C4-2B (cell line): ENCODE results near the gene TMF1.

Source experiments
- H3K27ac ChIP-seq: fragments of 450-650 bp; 2 replicates; pipeline ENCODE4 v1.5.1; 2017
- ZFX ChIP-seq: fragments of 450-650 bp; IDR thresholded peaks from 2 replicates; pipeline ENCODE4 v1.6.1; 2017
- TF ChIP-seq, protein P1 (sequence below): fragments of 450-650 bp; conservative IDR thresholded peaks from 2 replicates; pipeline ENCODE4 v1.5.1; 2017; ENCODE audit warnings: mild to moderate bottlenecking

Gene TMF1

DNA sequence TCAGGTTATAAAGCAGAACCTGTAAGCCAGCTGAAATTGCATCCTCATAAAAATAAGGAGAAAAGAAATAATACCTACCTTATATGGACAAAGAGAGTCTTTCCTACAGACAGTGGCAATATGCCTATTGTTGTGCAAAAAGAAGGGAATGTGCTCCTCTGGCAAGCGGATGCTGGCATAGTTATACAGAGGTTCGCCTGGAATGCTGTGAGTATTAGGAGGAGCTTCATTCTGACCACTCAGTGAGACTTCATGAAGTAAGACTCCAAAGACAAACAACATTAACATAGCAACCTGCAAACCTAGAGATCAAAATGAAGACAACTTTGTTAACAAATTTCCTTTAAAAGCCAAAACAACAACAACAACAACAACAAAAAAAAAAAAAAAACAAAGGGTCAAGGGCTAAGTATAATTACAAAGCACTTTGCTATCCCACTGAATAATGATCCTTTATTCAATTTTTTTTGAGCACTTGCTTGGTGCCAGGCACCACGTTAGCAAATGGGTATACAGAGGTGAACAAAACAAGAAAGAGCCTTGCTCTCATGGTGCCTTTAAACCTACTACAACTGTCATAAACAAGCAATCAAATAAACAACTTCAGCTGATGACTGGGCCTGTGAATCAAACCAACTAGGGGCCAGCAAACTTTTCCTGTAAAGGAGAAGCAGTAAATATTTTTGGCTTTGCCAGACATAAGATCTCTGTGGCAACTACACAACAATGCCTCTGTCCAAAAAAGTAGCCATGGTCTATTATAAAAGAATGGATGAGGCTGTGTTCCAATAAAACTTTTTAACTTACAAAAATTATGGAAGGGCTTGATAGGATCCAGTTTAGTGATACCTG, 42.3 kb downstream of the TMF1 start:
- TF ChIP-seq, protein P1, sequence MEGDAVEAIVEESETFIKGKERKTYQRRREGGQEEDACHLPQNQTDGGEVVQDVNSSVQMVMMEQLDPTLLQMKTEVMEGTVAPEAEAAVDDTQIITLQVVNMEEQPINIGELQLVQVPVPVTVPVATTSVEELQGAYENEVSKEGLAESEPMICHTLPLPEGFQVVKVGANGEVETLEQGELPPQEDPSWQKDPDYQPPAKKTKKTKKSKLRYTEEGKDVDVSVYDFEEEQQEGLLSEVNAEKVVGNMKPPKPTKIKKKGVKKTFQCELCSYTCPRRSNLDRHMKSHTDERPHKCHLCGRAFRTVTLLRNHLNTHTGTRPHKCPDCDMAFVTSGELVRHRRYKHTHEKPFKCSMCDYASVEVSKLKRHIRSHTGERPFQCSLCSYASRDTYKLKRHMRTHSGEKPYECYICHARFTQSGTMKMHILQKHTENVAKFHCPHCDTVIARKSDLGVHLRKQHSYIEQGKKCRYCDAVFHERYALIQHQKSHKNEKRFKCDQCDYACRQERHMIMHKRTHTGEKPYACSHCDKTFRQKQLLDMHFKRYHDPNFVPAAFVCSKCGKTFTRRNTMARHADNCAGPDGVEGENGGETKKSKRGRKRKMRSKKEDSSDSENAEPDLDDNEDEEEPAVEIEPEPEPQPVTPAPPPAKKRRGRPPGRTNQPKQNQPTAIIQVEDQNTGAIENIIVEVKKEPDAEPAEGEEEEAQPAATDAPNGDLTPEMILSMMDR = no peak
- no peak for TF ChIP-seq ZFX
- no peak overlapping the region for H3K27ac ChIP-seq

DNA sequence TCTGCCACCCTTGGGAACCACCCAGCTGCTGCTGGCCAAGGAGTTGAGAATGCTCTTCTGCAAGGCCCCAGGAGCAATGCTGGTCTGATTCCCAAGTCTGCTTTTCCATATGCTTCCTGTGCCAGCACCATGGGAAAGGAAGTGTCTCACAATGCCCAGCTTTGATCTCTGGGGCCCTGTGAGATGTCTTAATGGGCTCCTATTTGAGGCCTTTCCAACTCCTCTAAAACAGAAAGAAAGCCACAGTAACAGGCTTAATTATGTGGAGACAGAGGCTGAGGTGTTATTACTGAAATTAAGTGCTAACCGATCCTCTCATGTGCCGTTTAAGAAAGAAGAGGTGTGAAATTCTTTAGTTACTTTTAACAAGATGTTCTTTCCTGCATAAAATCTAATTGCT, 43.2 kb downstream of the TMF1 start:
- no peak overlapping the region for H3K27ac ChIP-seq
- TF ChIP-seq, protein P1 = no peak
- TF ChIP-seq ZFX = no peak

DNA sequence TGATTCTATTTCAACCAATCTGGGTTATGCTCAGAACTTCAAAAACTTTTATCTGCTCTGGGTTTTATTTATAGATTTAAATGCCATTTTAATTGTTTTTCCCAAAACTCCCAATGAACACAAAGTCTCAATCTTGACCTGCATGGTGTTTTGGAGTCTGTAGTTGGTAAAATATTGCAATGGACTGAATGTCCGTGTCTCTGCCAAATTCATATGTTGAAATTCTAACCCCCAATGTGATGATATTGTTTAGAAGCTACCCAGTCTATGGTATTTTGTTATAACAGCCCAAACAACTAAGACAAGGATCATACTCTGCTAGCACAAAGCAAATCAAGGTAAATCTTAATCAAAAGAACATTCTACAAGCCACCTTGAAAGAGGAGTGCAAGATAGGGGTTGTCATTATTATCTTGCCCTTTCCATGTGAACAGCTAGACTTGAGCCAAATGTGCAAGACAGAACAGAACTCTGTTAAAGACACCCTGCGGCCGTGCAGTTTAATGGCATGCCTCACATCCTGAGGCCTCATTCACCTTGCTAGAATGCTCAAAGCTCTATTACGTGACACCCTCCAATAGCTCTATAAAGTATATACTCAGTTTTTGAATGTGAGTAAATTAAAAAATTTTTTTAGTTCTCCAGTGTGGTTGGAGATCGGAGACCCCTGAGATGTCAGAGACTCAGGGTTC, 46.2 kb downstream of the TMF1 start:
- no peak for TF ChIP-seq ZFX
- TF ChIP-seq, protein P1 = no peak
- H3K27ac ChIP-seq = no peak overlapping the region

DNA sequence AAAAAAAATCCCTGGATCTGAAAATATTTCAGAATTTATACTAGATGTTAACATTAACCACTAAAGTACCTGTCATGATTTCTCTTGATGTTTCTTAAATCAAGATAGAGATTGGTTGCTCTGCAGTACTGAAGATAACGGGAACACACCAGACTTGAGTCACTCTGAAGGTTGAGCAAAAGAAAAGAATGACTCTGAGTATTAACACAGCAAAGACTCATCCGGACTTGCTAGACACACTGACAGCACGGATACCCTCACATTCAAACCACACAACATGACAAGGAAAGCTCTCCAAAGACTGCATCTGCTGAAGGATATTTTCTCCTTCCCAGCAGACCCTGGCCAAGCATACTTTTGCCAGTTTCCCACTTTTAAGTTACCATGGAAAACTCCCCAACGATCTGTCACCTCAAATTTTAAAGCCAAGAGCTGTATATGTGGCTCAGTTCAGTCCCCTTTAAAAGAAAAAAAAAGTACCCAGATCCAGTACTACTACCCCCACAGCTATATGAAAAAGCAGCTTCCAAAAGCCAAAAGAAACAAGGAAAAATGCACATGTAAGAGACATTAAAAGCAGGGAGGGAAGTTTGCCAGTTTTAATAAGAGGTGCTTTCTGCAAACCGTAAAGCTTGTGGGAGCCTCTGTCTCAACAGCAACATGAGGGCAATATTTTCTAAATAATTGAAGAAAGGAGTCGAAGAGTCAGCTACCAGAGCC, 46.9 kb downstream of the TMF1 start:
- H3K27ac ChIP-seq = no peak overlapping the region
- TF ChIP-seq, protein P1 = no peak
- TF ChIP-seq ZFX = no peak

DNA sequence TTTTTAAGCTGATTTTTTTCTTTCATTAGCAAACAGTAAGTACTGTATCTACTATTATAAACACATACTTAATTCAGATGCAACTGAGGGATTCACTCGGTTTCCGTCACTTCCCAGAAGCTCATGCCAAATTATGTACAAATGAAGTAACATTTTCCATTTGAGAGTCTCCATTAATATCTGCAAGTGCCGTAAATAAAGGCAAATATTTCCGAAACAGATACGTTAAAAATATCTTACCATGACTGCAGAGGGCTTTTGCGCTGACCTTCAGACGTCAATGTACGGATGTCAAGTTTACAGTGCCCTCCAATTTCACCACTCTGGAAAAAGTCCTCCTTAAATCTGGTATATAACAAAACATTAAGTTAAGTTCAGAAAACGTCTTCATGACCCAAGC, 48.0 kb downstream of the TMF1 start:
- TF ChIP-seq ZFX = no peak
- TF ChIP-seq, protein P1 = no peak
- no peak overlapping the region for H3K27ac ChIP-seq

DNA sequence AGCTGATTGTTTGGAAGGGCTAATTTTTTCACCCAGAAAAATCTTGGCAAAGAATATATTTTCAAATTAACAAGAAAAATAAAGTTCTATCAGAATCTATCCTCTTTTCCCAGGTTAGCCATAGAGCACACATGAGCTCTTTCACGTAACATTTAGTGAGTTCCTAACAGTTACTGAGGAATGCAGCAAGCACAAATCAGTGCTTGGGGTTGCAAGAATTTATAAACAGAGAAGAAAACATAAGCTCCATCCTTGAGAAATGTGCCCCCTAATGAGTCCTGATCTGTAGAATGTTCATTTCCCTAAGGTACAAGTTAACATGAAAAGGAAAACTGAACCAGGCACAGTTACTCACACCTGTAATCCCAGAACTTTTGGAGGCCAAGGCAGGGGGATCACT, 52.5 kb downstream of the TMF1 start:
- no peak overlapping the region for H3K27ac ChIP-seq
- TF ChIP-seq, protein P1 = no peak
- TF ChIP-seq ZFX = no peak

DNA sequence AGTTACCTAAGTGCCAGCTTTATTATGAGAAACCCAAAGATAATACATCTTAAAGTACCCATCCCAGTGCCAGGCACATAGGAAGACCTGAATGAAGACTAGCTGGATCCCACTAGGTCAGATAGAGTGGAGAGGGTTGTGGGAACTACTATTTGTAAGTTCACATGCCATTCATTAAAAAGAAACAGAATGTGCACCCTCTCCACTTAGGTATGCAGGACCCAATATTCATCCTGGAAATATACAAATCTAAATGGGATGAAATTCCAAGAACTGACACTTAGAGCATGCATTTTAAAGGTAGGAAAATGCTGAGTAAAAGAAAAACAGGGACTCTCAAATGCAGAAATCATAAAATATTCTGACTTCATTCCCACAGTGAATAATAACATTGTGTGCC, 53.0 kb downstream of the TMF1 start:
- TF ChIP-seq, protein P1 = no peak
- TF ChIP-seq ZFX = no peak
- H3K27ac ChIP-seq = no peak overlapping the region
